T-cell (primary cell): Measurements from ENCODE around the gene MIPEP. TPM values are rescaled to one million over a fixed set of nuclear protein-coding genes. Genes with fewer than 3 reads are reported as not detected.

Source experiments
- ATAC-seq, 4 experiments: fragments of 200-7000 bp in 3 of 4; fragments of 150-1000 bp in 1 of 4; cut with Tn5 transposase; replicated peaks in 1 of 4; 1 replicate in 3 of 4; 2 replicates in 1 of 4; pipeline ENCODE4 v1.10.0; 2021; ENCODE audit warnings: moderate library complexity in 3 of 4, mild to moderate bottlenecking in 2 of 4, moderate number of reproducible peaks in 1 of 4
- CTCF ChIA-PET, 2 donors: fragments of 300-600 bp; sonication (Branson Sonifier 250); formaldehyde crosslinking; loops; one replicate each; lab custom pipeline; 2022; ENCODE audit warnings: antibody characterized with exemption in 2 of 2; lab: Charles Lee
- POLR2A ChIA-PET, 2 donors: fragments of 300-600 bp; sonication (Branson Sonifier 250); formaldehyde crosslinking; loops; one replicate each; lab custom pipeline; 2022; ENCODE audit warnings: antibody characterized with exemption in 2 of 2; lab: Charles Lee
- DNase-seq, 35 experiments: peaks; one replicate each; pipeline versions ENCODE4 v3.0.0 to v3.0.0-alpha.2; 2013 to 2023
- H3K27ac ChIP-seq: one replicate; pipeline ENCODE4 v1.5.1; 2013; ENCODE audit warnings: low read length
- H3K27me3 ChIP-seq, 2 experiments: replicated peaks in 1 of 2; 1 replicate in 1 of 2; 2 replicates in 1 of 2; pipeline versions ENCODE4 v1.6.1 to v1.7.0; 2013; ENCODE audit warnings: low read length in 1 of 2, mixed read lengths in 1 of 2; ENCODE audit not compliant: control insufficient read depth in 2 of 2, insufficient read depth in 2 of 2; ENCODE audit errors: extremely low read depth in 1 of 2
- H3K36me3 ChIP-seq, 2 donors: 1 replicate in 1 of 2; 2 replicates in 1 of 2; pipeline versions ENCODE4 v1.6.1 to v1.7.0; 2013; ENCODE audit warnings: low read length in 1 of 2; ENCODE audit not compliant: control insufficient read depth in 2 of 2, insufficient read depth in 1 of 2; ENCODE audit errors: extremely low read depth in 1 of 2
- H3K4me1 ChIP-seq, 2 experiments: 1 replicate in 1 of 2; 2 replicates in 1 of 2; pipeline versions ENCODE4 v1.6.1 to v1.7.0; 2013; ENCODE audit warnings: low read length in 2 of 2, mixed read lengths in 1 of 2; ENCODE audit not compliant: insufficient read depth in 2 of 2, control insufficient read depth in 1 of 2; ENCODE audit errors: extremely low read depth in 1 of 2
- H3K4me3 ChIP-seq, 2 donors: 1 replicate in 1 of 2; 2 replicates in 1 of 2; pipeline versions ENCODE4 v1.5.1 to v1.7.0; 2013; ENCODE audit warnings: mild to moderate bottlenecking in 2 of 2, low read length in 1 of 2, moderate library complexity in 1 of 2; ENCODE audit not compliant: control insufficient read depth in 1 of 2; ENCODE audit errors: extremely low read depth in 1 of 2
- H3K9me3 ChIP-seq: 2 replicates; pipeline ENCODE4 v1.7.0; 2013
- H3K27ac Mint-ChIP-seq, 2 donors: one replicate each; pipeline ENCODE4 v1.8.0; 2020 to 2021; ENCODE audit warnings: mild to moderate bottlenecking in 2 of 2, mixed read lengths in 2 of 2
- H3K27me3 Mint-ChIP-seq, 2 donors: one replicate each; pipeline ENCODE4 v1.8.0; 2021 to 2022; ENCODE audit warnings: mixed read lengths in 2 of 2
- H3K36me3 Mint-ChIP-seq: one replicate; pipeline ENCODE4 v1.8.0; 2021; ENCODE audit warnings: mixed read lengths
- H3K4me1 Mint-ChIP-seq, 3 donors: one replicate each; pipeline ENCODE4 v1.8.0; 2020 to 2022; ENCODE audit warnings: mixed read lengths in 3 of 3, mild to moderate bottlenecking in 1 of 3
- H3K4me3 Mint-ChIP-seq, 3 donors: one replicate each; pipeline ENCODE4 v1.8.0; 2020 to 2022; ENCODE audit warnings: mild to moderate bottlenecking in 3 of 3, mixed read lengths in 3 of 3, moderate library complexity in 3 of 3
- H3K9me3 Mint-ChIP-seq, 3 donors: one replicate each; pipeline ENCODE4 v1.8.0; 2020 to 2022; ENCODE audit warnings: mixed read lengths in 3 of 3
- WGBS: methylation state at CpG from one replicate; pipeline ENCODE4 v1.1.5; 2013; ENCODE audit warnings: missing lambda C conversion rate; ENCODE audit not compliant: insufficient coverage; 5-methylcytosine and 5-hydroxymethylcytosine counted together
- total RNA-seq, 35 experiments: library from RNA in 6 of 35; stranded (reverse) in 6 of 35; fragments of 120-200 nt in 1 of 35; gene quantifications; one replicate each; pipeline versions ENCODE4 v1.2.1 to v1.2.4 and lab custom pipeline; 2013 to 2026

MIPEP gene
- total RNA-seq, 5 donors from 2014 or later (not counting 1 experiment from before 2014, with no cell fraction given), result 6.3 to 13.8 (median 12.3) TPM

DNA sequence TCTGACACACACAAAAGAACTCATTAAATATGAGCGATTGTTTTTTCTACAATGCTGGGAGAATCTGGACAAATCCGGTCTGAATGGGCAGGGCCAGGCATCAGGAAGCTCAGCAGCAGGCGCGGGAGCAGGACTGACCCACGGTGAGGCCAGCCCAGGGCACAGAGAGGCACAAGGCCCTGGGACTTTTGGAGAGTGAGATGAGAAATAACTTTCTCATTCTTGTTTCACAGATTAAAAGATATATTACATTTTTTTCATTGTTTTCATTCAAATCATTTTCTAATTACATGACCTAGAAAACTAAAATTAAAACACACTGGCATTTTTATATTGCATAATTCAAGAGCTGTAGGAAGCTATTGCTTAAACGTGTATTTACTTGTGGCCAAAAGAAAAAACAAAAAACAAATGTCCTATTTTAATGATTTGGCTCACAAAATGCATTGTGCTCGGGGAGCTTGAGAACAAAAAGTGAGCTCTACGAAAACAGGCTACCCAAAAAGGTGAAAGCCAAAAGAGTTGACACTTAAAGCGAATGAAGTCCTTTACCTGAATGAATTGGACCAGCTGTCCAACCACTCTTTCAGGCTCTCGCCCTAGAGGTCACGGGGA is 185.8 kb downstream of the MIPEP start:
- H3K4me3 ChIP-seq, result no peak overlapping the region
- CTCF ChIA-PET, result interaction anchor here in 1 of 2 donors (0.7 kb wide), 1 partner anchor 53 kb away, joined by 4 read pairs; no protein-coding TSS in a partner anchor
- H3K4me1 ChIP-seq, result no peaks in the 10 kb centered on the region
- no peaks in the 10 kb centered on the region for H3K9me3 ChIP-seq
- H3K27ac ChIP-seq, result no peak overlapping the region
- no peaks in the 10 kb centered on the region for H3K36me3 ChIP-seq
- Mint-ChIP-seq H3K4me1 (no peaks in the 10 kb centered on the region), H3K27ac (no peak overlapping the region), H3K9me3 (no peaks in the 10 kb centered on the region), H3K36me3 (no peaks in the 10 kb centered on the region), H3K4me3 (no peak overlapping the region), H3K27me3 (no peaks in the 10 kb centered on the region)
- no peak for DNase-seq
- WGBS, result 92% methylated on average over 5 of the region's 11 CpGs
- H3K27me3 ChIP-seq, result peaks cover 0 to 6% of the 10 kb centered on the region in 2 experiments
- POLR2A ChIA-PET, result no interaction called here
- ATAC-seq, result no peak

DNA sequence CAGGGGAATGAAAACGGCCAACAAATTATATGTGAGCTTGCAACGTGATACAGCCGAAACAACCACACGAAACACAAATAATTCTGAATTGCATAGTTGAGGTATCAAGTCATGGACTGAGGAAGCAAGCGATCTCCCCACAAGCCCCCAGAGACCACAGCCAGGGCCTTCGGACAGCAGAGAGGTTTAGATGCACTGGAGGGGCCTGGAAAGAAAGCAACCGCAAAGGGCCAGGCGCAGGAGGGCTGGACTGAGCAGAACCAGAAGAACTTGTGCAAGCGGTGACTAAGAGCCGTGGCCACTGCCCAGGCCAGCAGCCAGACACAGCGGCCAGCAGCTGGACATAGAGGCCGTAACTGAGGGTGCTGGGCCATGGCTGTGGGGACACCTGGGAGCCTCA is 187.6 kb downstream of the MIPEP start:
- peaks cover 3 to 13% (median 6%) of the 10 kb centered on the region in 3 donors for H3K4me1 Mint-ChIP-seq
- no peaks in the 10 kb centered on the region for H3K36me3 Mint-ChIP-seq
- ChIA-PET CTCF (no interaction called here), POLR2A (interaction anchor here in 1 of 2 donors (1.1 kb wide), 1 partner anchor 13 kb away, joined by 4 read pairs; no protein-coding TSS in a partner anchor)
- Histone ChIP-seq H3K27ac (no peak overlapping the region), H3K4me1 (peaks cover 3 to 4% of the 10 kb centered on the region in 2 experiments), H3K9me3 (no peaks in the 10 kb centered on the region), H3K4me3 (no peak overlapping the region), H3K36me3 (no peaks in the 10 kb centered on the region), H3K27me3 (peaks cover 0 to 6% of the 10 kb centered on the region in 2 experiments)
- DNase-seq (no peak), ATAC-seq (no peak)
- H3K27ac Mint-ChIP-seq, result no peak overlapping the region
- no peaks in the 10 kb centered on the region for H3K9me3 Mint-ChIP-seq
- no peak overlapping the region for H3K4me3 Mint-ChIP-seq
- 93% methylated on average over 6 of the region's 12 CpGs for whole genome bisulfite sequencing
- H3K27me3 Mint-ChIP-seq, result no peaks in the 10 kb centered on the region

DNA sequence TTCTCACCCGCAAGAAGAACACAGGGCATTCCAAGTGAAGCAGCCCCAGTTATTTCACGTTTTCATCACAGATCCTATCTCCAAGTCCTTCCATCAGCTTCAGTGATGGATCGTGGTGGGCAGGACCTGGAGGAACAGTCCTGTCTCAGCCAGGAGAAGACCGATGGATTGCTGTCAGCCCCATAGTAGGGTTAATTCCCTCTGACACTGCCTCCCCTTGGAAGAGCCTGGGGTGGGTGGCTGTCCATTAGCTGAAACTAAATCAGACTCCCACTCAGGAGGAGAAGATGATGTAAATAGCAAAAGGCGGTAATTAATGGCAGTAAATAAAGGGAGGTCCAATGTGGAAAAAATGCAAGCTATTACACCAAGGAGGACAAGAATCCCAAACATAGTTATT is 188.0 kb downstream of the MIPEP start:
- ATAC-seq, result no peak
- peaks cover 6 to 8% of the 10 kb centered on the region in 2 experiments for H3K4me1 ChIP-seq
- Mint-ChIP-seq H3K36me3 (no peaks in the 10 kb centered on the region), H3K4me1 (peaks cover 8 to 17% (median 11%) of the 10 kb centered on the region in 3 donors), H3K4me3 (no peak overlapping the region), H3K27ac (no peak overlapping the region), H3K9me3 (no peaks in the 10 kb centered on the region), H3K27me3 (no peaks in the 10 kb centered on the region)
- ChIA-PET POLR2A (interaction anchor here in 1 of 2 donors (1.1 kb wide), 1 partner anchor 13 kb away, joined by 4 read pairs; no protein-coding TSS in a partner anchor), CTCF (no interaction called here)
- H3K9me3 ChIP-seq, result no peaks in the 10 kb centered on the region
- H3K27me3 ChIP-seq, result peaks cover 0 to 6% of the 10 kb centered on the region in 2 experiments
- DNase-seq, result no peak
- no CpG with 5 or more reads among the region's 5 CpGs for WGBS
- no peak overlapping the region for H3K27ac ChIP-seq
- H3K36me3 ChIP-seq, result no peaks in the 10 kb centered on the region
- no peak overlapping the region for H3K4me3 ChIP-seq

DNA sequence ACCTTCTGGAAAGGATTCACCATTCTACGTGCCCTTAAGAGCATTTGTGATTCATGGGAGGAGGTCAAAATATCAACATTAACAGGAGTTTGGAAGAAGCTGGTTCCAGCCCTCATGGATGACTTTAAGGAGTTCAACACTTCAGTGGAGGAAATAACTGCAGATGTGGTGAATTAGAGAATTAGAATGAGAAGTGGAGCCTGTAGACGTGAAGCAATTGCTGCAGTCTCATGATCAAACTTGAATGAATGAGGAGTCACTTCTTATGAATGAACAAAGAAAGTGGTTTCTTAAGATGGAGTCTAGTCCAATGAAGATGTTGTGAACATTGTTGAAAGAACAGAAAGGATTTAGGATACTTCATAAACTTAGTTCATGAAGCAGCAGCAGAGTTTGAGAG is 189.9 kb downstream of the MIPEP start:
- Mint-ChIP-seq H3K27ac (no peak overlapping the region), H3K9me3 (no peaks in the 10 kb centered on the region), H3K27me3 (no peaks in the 10 kb centered on the region), H3K4me3 (no peak overlapping the region), H3K36me3 (no peaks in the 10 kb centered on the region), H3K4me1 (peaks cover 14 to 26% (median 16%) of the 10 kb centered on the region in 3 donors)
- Histone ChIP-seq H3K9me3 (no peaks in the 10 kb centered on the region), H3K27me3 (peaks cover 0 to 8% of the 10 kb centered on the region in 2 experiments), H3K36me3 (no peaks in the 10 kb centered on the region), H3K4me1 (peaks cover 10 to 19% of the 10 kb centered on the region in 2 experiments), H3K27ac (no peak overlapping the region), H3K4me3 (no peak overlapping the region)
- ChIA-PET POLR2A (no interaction called here), CTCF (no interaction called here)
- DNase-seq, result no peak
- 83% methylated on average over 2 of the region's 2 CpGs for WGBS
- no peak for ATAC-seq

- Mint-ChIP-seq H3K4me1 (peaks cover 14 to 26% (median 16%) of the 10 kb centered on the region in 3 donors), H3K4me3 (peak overlapping the region in 1 of 3 donors; percentile 30), H3K27me3 (no peaks in the 10 kb centered on the region), H3K9me3 (no peaks in the 10 kb centered on the region), H3K36me3 (no peaks in the 10 kb centered on the region), H3K27ac (no peak overlapping the region)
- Histone ChIP-seq H3K27me3 (peaks cover 0 to 8% of the 10 kb centered on the region in 2 experiments), H3K27ac (no peak overlapping the region), H3K4me3 (no peak overlapping the region), H3K36me3 (no peaks in the 10 kb centered on the region), H3K9me3 (no peaks in the 10 kb centered on the region), H3K4me1 (peaks cover 10 to 19% of the 10 kb centered on the region in 2 experiments)
- DNase-seq, result no peak
- ChIA-PET POLR2A (interaction anchor here (0.6 to 0.8 kb wide), 4 partner anchors 10 to 804 kb away, joined by 3 to 9 read pairs (median 5); no protein-coding TSS in a partner anchor), CTCF (interaction anchor here in 1 of 2 donors (0.6 kb wide), 1 partner anchor 925 kb away, joined by 3 read pairs; no protein-coding TSS in a partner anchor)
- ATAC-seq, result no peak
- no CpG with 5 or more reads among the region's 1 CpG for WGBS
Measured at GRCh38 chr13:23697772-23698313, 191.4 kb downstream of the MIPEP start.

- 100% methylated on average over 2 of the region's 5 CpGs for WGBS
- Histone ChIP-seq H3K36me3 (no peaks in the 10 kb centered on the region), H3K4me1 (peaks cover 10 to 19% of the 10 kb centered on the region in 2 experiments), H3K4me3 (peak overlapping the region in 1 of 2 donors; percentile 26), H3K27me3 (peaks cover 0 to 3% of the 10 kb centered on the region in 2 experiments), H3K9me3 (no peaks in the 10 kb centered on the region), H3K27ac (peak overlapping the region; percentile 78)
- ChIA-PET POLR2A (no interaction called here), CTCF (no interaction called here)
- Mint-ChIP-seq H3K36me3 (no peaks in the 10 kb centered on the region), H3K4me1 (peaks cover 14 to 26% (median 16%) of the 10 kb centered on the region in 3 donors), H3K9me3 (no peaks in the 10 kb centered on the region), H3K27me3 (no peaks in the 10 kb centered on the region), H3K4me3 (peak overlapping the region; percentile 77 to 81 (median 77)), H3K27ac (peak overlapping the region; percentile 95 to 98)
- DNase-seq, result no peak
- no peak for ATAC-seq
Measured at GRCh38 chr13:23696610-23697009, 192.6 kb downstream of the MIPEP start.
